ENCODE results near the gene TRIM49D1.
"Not testable (repeated sequence)": the region's sequence is repeated elsewhere in the genome, so short reads cannot be mapped to it uniquely, and the experiment has no call there.

DNA sequence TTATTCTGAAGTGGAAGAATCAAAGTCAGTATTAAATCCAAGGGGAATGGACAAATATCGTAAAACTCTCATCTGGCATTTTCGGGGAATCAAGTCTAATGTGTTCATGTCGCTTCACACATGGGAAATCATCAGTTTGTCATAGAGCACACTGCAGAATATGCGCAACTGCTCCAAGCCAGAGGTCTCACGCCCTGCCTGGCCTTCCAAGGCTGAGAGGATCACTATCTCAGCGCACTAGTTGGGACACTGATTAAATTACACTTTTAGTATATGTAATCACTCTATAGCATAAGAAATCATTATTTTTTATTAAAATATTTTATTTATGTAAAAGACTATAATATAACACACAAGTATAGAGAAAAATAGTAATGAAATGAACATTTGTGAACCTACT, 38.8 kb upstream of the TRIM49D1 start:
- TF ChIP-seq, protein P1, sequence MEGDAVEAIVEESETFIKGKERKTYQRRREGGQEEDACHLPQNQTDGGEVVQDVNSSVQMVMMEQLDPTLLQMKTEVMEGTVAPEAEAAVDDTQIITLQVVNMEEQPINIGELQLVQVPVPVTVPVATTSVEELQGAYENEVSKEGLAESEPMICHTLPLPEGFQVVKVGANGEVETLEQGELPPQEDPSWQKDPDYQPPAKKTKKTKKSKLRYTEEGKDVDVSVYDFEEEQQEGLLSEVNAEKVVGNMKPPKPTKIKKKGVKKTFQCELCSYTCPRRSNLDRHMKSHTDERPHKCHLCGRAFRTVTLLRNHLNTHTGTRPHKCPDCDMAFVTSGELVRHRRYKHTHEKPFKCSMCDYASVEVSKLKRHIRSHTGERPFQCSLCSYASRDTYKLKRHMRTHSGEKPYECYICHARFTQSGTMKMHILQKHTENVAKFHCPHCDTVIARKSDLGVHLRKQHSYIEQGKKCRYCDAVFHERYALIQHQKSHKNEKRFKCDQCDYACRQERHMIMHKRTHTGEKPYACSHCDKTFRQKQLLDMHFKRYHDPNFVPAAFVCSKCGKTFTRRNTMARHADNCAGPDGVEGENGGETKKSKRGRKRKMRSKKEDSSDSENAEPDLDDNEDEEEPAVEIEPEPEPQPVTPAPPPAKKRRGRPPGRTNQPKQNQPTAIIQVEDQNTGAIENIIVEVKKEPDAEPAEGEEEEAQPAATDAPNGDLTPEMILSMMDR (IDR thresholded peaks at IDR 0.05) = not testable (repeated sequence)
- not testable (repeated sequence) for TF ChIP-seq POLR2A (IDR thresholded peaks at IDR 0.05)
